CD14-positive monocyte (primary cell): ENCODE data around the gene LEKR1. TPM values are rescaled to one million over a fixed set of nuclear protein-coding genes. Genes with fewer than 3 reads are reported as not detected.

ENCODE experiments used
- DNase-seq, 3 donors: peaks; one replicate each; pipeline ENCODE4 v3.0.0-alpha.2; 2011 to 2022
- H2AFZ ChIP-seq: 2 replicates; pipeline ENCODE4 v1.6.0; 2012; ENCODE audit warnings: mild to moderate bottlenecking, low read depth, low read length, inconsistent platforms; ENCODE audit not compliant: insufficient read depth, poor library complexity, severe bottlenecking
- H3K27ac ChIP-seq, 2 donors: 1 replicate in 1 of 2; 2 replicates in 1 of 2; pipeline ENCODE4 v1.5.1; 2012 to 2013; ENCODE audit warnings: low read length in 2 of 2, control low read depth in 1 of 2, inconsistent platforms in 1 of 2, low read depth in 1 of 2, mild to moderate bottlenecking in 1 of 2
- H3K27me3 ChIP-seq, 2 donors: one replicate each; pipeline versions ENCODE4 v1.6.0 to v1.6.1; 2011 to 2013; ENCODE audit warnings: low read length in 2 of 2; ENCODE audit not compliant: control insufficient read depth in 2 of 2, insufficient read depth in 2 of 2
- H3K36me3 ChIP-seq, 2 donors: replicated peaks in 1 of 2; 1 replicate in 1 of 2; 2 replicates in 1 of 2; pipeline versions ENCODE4 v1.5.1 to v1.6.1; 2012 to 2013; ENCODE audit warnings: low read length in 2 of 2, control low read depth in 1 of 2, inconsistent platforms in 1 of 2, mild to moderate bottlenecking in 1 of 2; ENCODE audit not compliant: insufficient read depth in 2 of 2, control insufficient read depth in 1 of 2
- H3K4me1 ChIP-seq, 2 donors: 1 replicate in 1 of 2; 2 replicates in 1 of 2; pipeline versions ENCODE4 v1.5.1 to v1.6.1; 2012 to 2013; ENCODE audit warnings: low read length in 2 of 2, control low read depth in 1 of 2, inconsistent platforms in 1 of 2, mild to moderate bottlenecking in 1 of 2, moderate library complexity in 1 of 2; ENCODE audit not compliant: insufficient read depth in 2 of 2, control insufficient read depth in 1 of 2
- H3K4me2 ChIP-seq: replicated peaks from 2 replicates; pipeline ENCODE3; 2012; ENCODE audit warnings: low read length, moderate library complexity, mild to moderate bottlenecking; ENCODE audit not compliant: poor library complexity, severe bottlenecking; ENCODE audit errors: extremely low read depth
- H3K4me3 ChIP-seq, 3 experiments: fragments of 200-600 bp in 1 of 3; sonication (generic) in 1 of 3; replicated peaks in 1 of 3; 1 replicate in 2 of 3; 2 replicates in 1 of 3; pipeline ENCODE4 v1.5.1; 2011 to 2013; ENCODE audit warnings: low read length in 3 of 3, mild to moderate bottlenecking in 3 of 3, control low read depth in 2 of 3, low read depth in 2 of 3, inconsistent platforms in 1 of 3, moderate library complexity in 1 of 3
- H3K79me2 ChIP-seq: 2 replicates; pipeline ENCODE4 v1.6.0; 2012; ENCODE audit warnings: mild to moderate bottlenecking, control low read depth, inconsistent platforms, low read length, moderate library complexity; ENCODE audit not compliant: insufficient read depth
- H3K9ac ChIP-seq: 2 replicates; pipeline ENCODE4 v1.6.0; 2017; ENCODE audit warnings: low read length, mild to moderate bottlenecking; ENCODE audit not compliant: insufficient read depth, poor library complexity, severe bottlenecking
- H3K9me3 ChIP-seq, 2 donors: replicated peaks in 1 of 2; 1 replicate in 1 of 2; 2 replicates in 1 of 2; pipeline versions ENCODE4 v1.5.1 to v1.6.1; 2012 to 2013; ENCODE audit warnings: low read length in 2 of 2, control low read depth in 1 of 2; ENCODE audit not compliant: control insufficient read depth in 1 of 2, insufficient read depth in 1 of 2
- H4K20me1 ChIP-seq: 2 replicates; pipeline ENCODE4 v1.6.0; 2012; ENCODE audit warnings: mild to moderate bottlenecking, low read length, control low read depth, moderate library complexity; ENCODE audit not compliant: insufficient read depth
- H3K27ac Mint-ChIP-seq, 7 donors: one replicate each; pipeline ENCODE4 v1.8.0; 2020; ENCODE audit warnings: mild to moderate bottlenecking in 7 of 7, mixed read lengths in 7 of 7, moderate library complexity in 6 of 7, inconsistent platforms in 2 of 7
- H3K27me3 Mint-ChIP-seq, 3 donors: one replicate each; pipeline ENCODE4 v1.8.0; 2021 to 2022; ENCODE audit warnings: low read depth in 3 of 3, mild to moderate bottlenecking in 3 of 3, mixed read lengths in 3 of 3, moderate library complexity in 3 of 3, inconsistent platforms in 1 of 3
- H3K36me3 Mint-ChIP-seq, 2 donors: one replicate each; pipeline ENCODE4 v1.8.0; 2020; ENCODE audit warnings: mixed read lengths in 2 of 2, inconsistent platforms in 1 of 2, mild to moderate bottlenecking in 1 of 2
- H3K4me1 Mint-ChIP-seq: one replicate; pipeline ENCODE4 v1.8.0; 2020; ENCODE audit warnings: mild to moderate bottlenecking, mixed read lengths
- H3K4me3 Mint-ChIP-seq, 2 donors: one replicate each; pipeline ENCODE4 v1.8.0; 2020; ENCODE audit warnings: mild to moderate bottlenecking in 2 of 2, mixed read lengths in 2 of 2, moderate library complexity in 1 of 2
- H3K9me3 Mint-ChIP-seq, 7 donors: one replicate each; pipeline ENCODE4 v1.8.0; 2020 to 2022; ENCODE audit warnings: mixed read lengths in 7 of 7, mild to moderate bottlenecking in 6 of 7, moderate library complexity in 6 of 7, inconsistent platforms in 2 of 7
- CTCF ChIP-seq: fragments of 200-600 bp; IDR thresholded peaks from one replicate; pipeline ENCODE4 v1.8.0; 2022; ENCODE audit warnings: antibody characterized with exemption, mild to moderate bottlenecking
- WGBS: methylation state at CpG from one replicate; pipeline ENCODE4 v1.1.5; 2013; ENCODE audit warnings: missing lambda C conversion rate; ENCODE audit not compliant: insufficient coverage; 5-methylcytosine and 5-hydroxymethylcytosine counted together
- intact Hi-C, 2 donors: fragments of 100-400 bp; cut with micrococcal nuclease; formaldehyde crosslinking; loops; one replicate each; pipeline versions ENCODE4 v1.15.0 to v1.15.1; 2023
- polyA plus RNA-seq, 3 donors: library from polyadenylated mRNA; depleted of rRNA in 1 of 3; unstranded in 2 of 3; stranded (reverse) in 1 of 3; fragments of 300-500 nt in 2 of 3; fragments of >200 nt in 1 of 3; fragmentation: Illumina TruSeq in 2 of 3; gene quantifications; 1 replicate in 2 of 3; 2 replicates in 1 of 3; pipeline ENCODE4 v1.2.3, GENCODE V29; 2012 to 2021

LEKR1 gene
- polyA plus RNA-seq, 3 donors: 0.51 to 0.80 TPM; not detected in 1

DNA sequence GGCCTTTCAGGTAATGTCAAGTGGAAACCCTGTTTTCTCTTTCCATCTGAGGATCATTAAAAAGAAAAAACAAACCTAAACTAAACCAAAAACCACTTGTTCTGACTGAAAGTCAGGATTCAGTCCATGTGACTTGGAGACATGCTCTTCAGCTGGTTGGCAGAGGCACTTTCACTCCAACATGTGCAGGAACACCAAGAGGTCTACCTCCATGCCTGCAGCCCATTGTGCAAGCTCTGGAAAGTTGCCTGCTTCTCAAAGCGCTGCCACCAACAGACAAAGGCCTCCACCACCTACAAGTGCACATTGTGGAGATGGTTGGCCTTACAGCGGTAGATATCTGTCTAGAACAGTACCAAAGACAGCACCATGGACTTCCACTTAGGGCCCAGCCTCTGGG, 161.8 kb downstream of the LEKR1 start:
- Mint-ChIP-seq H3K4me1 (no peaks in the 10 kb centered on the region), H3K4me3 (no peak overlapping the region), H3K27ac (no peak overlapping the region), H3K36me3 (no peaks in the 10 kb centered on the region), H3K27me3 (peaks cover 2 to 7% (median 2%) of the 10 kb centered on the region in 3 donors), H3K9me3 (peaks cover 0 to 7% (median 0%) of the 10 kb centered on the region in 7 donors)
- Histone ChIP-seq H3K9me3 (no peaks in the 10 kb centered on the region), H3K27me3 (no peaks in the 10 kb centered on the region), H3K27ac (no peak overlapping the region), H3K4me1 (peaks cover 0 to 9% of the 10 kb centered on the region in 2 donors), H3K4me3 (no peak overlapping the region), H2AFZ (no peak overlapping the region), H3K9ac (no peak overlapping the region), H3K36me3 (no peaks in the 10 kb centered on the region), H3K4me2 (no peak overlapping the region), H3K79me2 (no peaks in the 10 kb centered on the region), H4K20me1 (no peaks in the 10 kb centered on the region)
- DNase-seq: no peak
- intact Hi-C loops: no loop called here
- WGBS: no CpG with 5 or more reads among the region's 2 CpGs
- no peak for TF ChIP-seq CTCF

DNA sequence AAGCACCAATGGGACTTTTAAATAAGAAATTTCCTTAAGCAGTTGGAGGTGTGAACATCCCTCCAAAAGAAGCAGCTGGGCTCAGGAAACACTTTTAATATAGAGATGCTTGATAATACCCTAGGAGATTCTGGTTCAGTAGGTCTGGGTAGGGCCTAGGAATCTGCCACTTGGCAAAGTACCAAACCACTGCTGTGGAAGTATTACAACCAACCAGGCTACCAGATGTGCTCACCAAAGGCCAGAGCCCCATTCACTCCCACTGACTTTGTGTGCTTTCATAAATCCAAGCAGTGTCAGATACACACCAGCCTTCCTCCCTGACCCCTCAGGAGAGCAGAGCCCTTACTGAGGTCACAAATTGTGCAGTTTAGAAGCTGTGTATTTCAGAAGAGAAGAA, 171.2 kb downstream of the LEKR1 start:
- Histone ChIP-seq H3K27ac (no peak overlapping the region), H3K27me3 (no peaks in the 10 kb centered on the region), H2AFZ (no peak overlapping the region), H3K79me2 (no peaks in the 10 kb centered on the region), H4K20me1 (no peaks in the 10 kb centered on the region), H3K4me1 (no peaks in the 10 kb centered on the region), H3K4me2 (no peak overlapping the region), H3K9me3 (no peaks in the 10 kb centered on the region), H3K36me3 (no peaks in the 10 kb centered on the region), H3K4me3 (no peak overlapping the region), H3K9ac (no peak overlapping the region)
- Mint-ChIP-seq H3K9me3 (peaks cover 0 to 6% (median 1%) of the 10 kb centered on the region in 7 donors), H3K27me3 (peaks cover 2 to 5% (median 3%) of the 10 kb centered on the region in 3 donors), H3K36me3 (no peaks in the 10 kb centered on the region), H3K4me1 (no peaks in the 10 kb centered on the region), H3K4me3 (no peak overlapping the region), H3K27ac (no peak overlapping the region)
- no peak for DNase-seq
- intact Hi-C loops: no loop called here
- no peak for TF ChIP-seq CTCF
